Motor neuron (in vitro differentiated cells): Measurements from ENCODE around the gene TTYH2. TPM values are rescaled to one million over a fixed set of nuclear protein-coding genes. Genes with fewer than 3 reads are reported as not detected.
A peak's percentile ranks its signal among the peaks of the same experiment; 100 is the strongest.

Experiments used
- ATAC-seq, 8 experiments: fragments of 200-7000 bp; cut with Tn5 transposase; replicated peaks in 6 of 8; 2 replicates each; pipeline ENCODE4 v1.8.0; 2021; ENCODE audit warnings: mild to moderate bottlenecking in 8 of 8, moderate library complexity in 8 of 8
- H3K27ac ChIP-seq, 2 donors: fragments of 250-450 bp; sonication (Bioruptor Pico); 2 replicates each; pipeline ENCODE4 v1.9.0; 2021; ENCODE audit warnings: antibody characterized with exemption in 2 of 2, mild to moderate bottlenecking in 2 of 2, moderate library complexity in 1 of 2
- H3K4me1 ChIP-seq, 2 donors: fragments of 250-450 bp; sonication (Bioruptor Pico); replicated peaks in 1 of 2; 2 replicates each; pipeline ENCODE4 v1.6.1; 2021; ENCODE audit warnings: antibody characterized with exemption in 2 of 2, mild to moderate bottlenecking in 2 of 2, moderate library complexity in 1 of 2
- H3K4me3 ChIP-seq, 5 donors: fragments of 250-450 bp; sonication (Bioruptor Pico); 2 replicates each; pipeline ENCODE4 v1.9.0; 2021; ENCODE audit warnings: antibody characterized with exemption in 5 of 5, mild to moderate bottlenecking in 5 of 5, moderate library complexity in 4 of 5
- WGBS, 10 experiments: fragments of 450-650 bp; shearing (Covaris generic); methylation state at CpG; one replicate each; pipeline ENCODE4 v1.0.0; 2022; 5-methylcytosine and 5-hydroxymethylcytosine counted together
- in situ Hi-C, 9 experiments: fragments of 400-800 bp; cut with MboI; loops; one replicate each; pipeline ENCODE4 v1.15.0; 2021; ENCODE audit warnings: low sequenced_read_pairs in 9 of 9, low pct_unique_long_range_greater_than_20kb in 2 of 9; ENCODE audit not compliant: unreplicated experiment in 9 of 9
- total RNA-seq, 8 experiments: library from RNA; unstranded; fragments of 300-600 nt; gene quantifications; 2 replicates each; pipeline versions ENCODE4 v1.2.3 to v1.2.4, GENCODE V29; 2022

The TTYH2 gene
- total RNA-seq, 8 experiments from 2014 or later = 6.0 to 20.6 (median 9.1) TPM

GRCh38 chr17:74244548-74244947 is 31.2 kb downstream of the TTYH2 start:
- Histone ChIP-seq H3K27ac (no peak overlapping the region), H3K4me3 (no peak overlapping the region), H3K4me1 (peaks cover 22 to 36% of the 10 kb centered on the region in 2 donors)
- ATAC-seq = peak in 1 of 8 experiments; percentile 11
- WGBS, 10 experiments = 0 to 92% (median 91%) methylated on average over 2 to 4 of the region's 6 CpGs; no CpG with 5 or more reads in 6 of the 10 experiments
- in situ Hi-C loops = no loop called here

DNA sequence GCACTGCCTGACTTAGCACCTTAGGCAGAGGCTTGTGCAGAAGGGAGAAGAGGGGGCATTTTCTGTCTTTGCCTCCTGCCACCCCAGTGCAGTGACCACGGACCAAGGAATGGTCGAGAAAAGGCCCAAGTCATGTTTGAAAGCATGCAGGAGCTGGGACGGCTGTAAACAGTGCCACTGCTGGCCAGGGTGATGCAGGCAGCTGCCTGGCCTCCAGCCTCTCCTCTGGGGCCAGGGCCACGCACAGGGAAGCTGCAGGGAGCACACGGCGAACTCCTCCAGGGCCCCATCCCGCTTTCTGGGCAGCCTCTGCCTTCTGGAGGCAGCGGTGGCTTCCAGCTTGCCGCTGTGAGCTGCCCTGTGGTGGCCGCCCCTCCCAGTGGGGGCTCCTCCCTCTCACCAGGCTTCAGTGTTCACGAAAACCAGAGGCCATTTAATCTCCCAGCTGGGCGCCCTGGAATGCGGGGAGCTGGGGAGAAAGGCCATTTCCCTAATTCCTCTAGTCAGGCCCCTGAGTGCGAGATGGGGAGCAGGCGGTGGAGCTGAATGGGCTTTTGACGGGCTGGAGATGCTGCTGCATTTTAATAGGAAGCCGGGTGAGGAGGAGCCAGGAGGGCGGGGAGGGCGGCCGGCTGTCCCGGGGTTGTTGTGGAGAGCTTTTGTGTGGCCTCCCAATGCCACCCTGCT is 31.9 kb downstream of the TTYH2 start:
- H3K4me1 ChIP-seq = peaks cover 26 to 41% of the 10 kb centered on the region in 2 donors
- ATAC-seq = peak; percentile 24 to 78 (median 67)
- in situ Hi-C loops = no loop called here
- no peak overlapping the region for H3K4me3 ChIP-seq
- H3K27ac ChIP-seq = peak overlapping the region; percentile 10 to 75
- 9 to 45% (median 28%) methylated on average over 4 to 7 of the region's 21 CpGs; no CpG with 5 or more reads in 7 of the 10 experiments for WGBS, 10 experiments

GRCh38 chr17:74245871-74246270 is 32.5 kb downstream of the TTYH2 start:
- in situ Hi-C loops = no loop called here
- no peak overlapping the region for H3K4me3 ChIP-seq
- WGBS, 10 experiments = 20 to 60% methylated on average over 1 of the region's 5 CpGs; no CpG with 5 or more reads in 8 of the 10 experiments
- ATAC-seq = peak in 2 of 8 experiments; percentile 10 to 38
- H3K27ac ChIP-seq = peak overlapping the region; percentile 10 to 75
- peaks cover 31 to 38% of the 10 kb centered on the region in 2 donors for H3K4me1 ChIP-seq

GRCh38 chr17:74249590-74250270 is 36.4 kb downstream of the TTYH2 start:
- 58% methylated on average over 4 of the region's 17 CpGs; no CpG with 5 or more reads in 9 of the 10 experiments for WGBS, 10 experiments
- Histone ChIP-seq H3K27ac (peak overlapping the region in 1 of 2 donors; percentile 74), H3K4me3 (no peak overlapping the region), H3K4me1 (peaks cover 24 to 31% of the 10 kb centered on the region in 2 donors)
- ATAC-seq = peak in 2 of 8 experiments; percentile 8 to 12
- in situ Hi-C loops = no loop called here

DNA sequence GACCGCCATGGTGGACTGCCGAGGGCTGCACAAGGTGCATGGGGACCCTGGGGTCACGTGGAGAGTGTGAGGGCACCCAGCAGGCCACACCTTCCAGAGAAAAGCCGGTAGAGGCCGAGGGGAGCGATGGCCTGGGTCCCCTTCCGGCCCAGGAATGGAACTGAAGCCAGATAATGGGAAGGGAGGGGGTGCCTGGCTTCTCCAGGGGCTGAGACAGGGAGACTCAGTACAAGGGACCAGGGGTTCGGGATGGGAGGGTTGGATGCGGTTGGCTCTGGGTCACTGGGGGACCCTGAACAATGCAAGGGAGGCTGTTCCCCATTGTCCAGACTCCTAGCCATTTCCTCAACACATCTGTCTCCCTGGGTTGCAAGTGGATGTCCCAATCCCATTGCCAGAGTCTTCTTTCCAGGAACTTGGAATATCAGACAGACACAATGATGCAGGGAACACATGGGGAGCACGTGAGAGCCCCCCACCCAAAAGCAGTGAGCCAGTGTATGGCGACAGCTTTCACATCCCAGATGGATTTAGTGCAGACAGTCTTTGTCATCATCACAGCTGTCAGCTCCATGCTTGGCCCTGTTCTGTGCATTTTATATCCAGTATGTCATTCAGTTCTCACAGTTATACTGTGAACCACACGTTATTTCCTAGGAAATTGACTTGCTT is 37.1 kb downstream of the TTYH2 start:
- Histone ChIP-seq H3K4me3 (no peak overlapping the region), H3K27ac (peak overlapping the region in 1 of 2 donors; percentile 74), H3K4me1 (peaks cover 17 to 23% of the 10 kb centered on the region in 2 donors)
- in situ Hi-C loops = no loop called here
- no peak for ATAC-seq
- 20 to 83% (median 62%) methylated on average over 1 to 6 of the region's 12 CpGs; no CpG with 5 or more reads in 4 of the 10 experiments for WGBS, 10 experiments

GRCh38 chr17:74251051-74251450 is 37.7 kb downstream of the TTYH2 start:
- in situ Hi-C loops = no loop called here
- WGBS, 10 experiments = 24 to 100% (median 83%) methylated on average over 2 to 5 of the region's 8 CpGs; no CpG with 5 or more reads in 3 of the 10 experiments
- Histone ChIP-seq H3K4me1 (peaks cover 11 to 18% of the 10 kb centered on the region in 2 donors), H3K4me3 (no peak overlapping the region), H3K27ac (no peak overlapping the region)
- no peak for ATAC-seq

GRCh38 chr17:74251569-74251968 is 38.2 kb downstream of the TTYH2 start:
- Histone ChIP-seq H3K4me1 (peaks cover 11 to 12% of the 10 kb centered on the region in 2 donors), H3K4me3 (no peak overlapping the region), H3K27ac (no peak overlapping the region)
- in situ Hi-C loops = no loop called here
- no peak for ATAC-seq
- WGBS, 10 experiments = 67 to 100% (median 87%) methylated on average over 1 to 4 of the region's 6 CpGs; no CpG with 5 or more reads in 6 of the 10 experiments

DNA sequence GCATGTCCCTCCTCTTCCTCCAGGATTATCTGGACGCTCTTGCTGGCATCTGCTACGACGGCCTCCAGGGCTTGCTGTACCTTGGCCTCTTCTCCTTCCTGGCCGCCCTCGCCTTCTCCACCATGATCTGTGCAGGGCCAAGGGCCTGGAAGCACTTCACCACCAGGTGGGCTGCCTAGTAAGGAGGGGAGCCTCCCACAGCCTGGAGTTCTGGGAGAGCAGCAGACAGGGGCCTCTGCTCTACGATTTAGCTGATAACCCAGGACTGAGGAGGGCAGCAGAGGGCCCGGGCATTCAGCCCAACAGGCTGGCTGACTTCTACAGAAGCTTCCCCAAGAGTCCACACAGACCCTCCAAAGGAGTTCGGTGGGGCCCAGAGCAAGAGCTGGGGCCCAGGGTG is 38.8 kb downstream of the TTYH2 start:
- no peak overlapping the region for H3K4me3 ChIP-seq
- in situ Hi-C loops = no loop called here
- no peak overlapping the region for H3K27ac ChIP-seq
- no peak for ATAC-seq
- 37 to 100% (median 83%) methylated on average over 1 to 5 of the region's 8 CpGs; no CpG with 5 or more reads in 2 of the 10 experiments for WGBS, 10 experiments
- peaks cover 11 to 15% of the 10 kb centered on the region in 2 donors for H3K4me1 ChIP-seq

GRCh38 chr17:74253036-74253435 is 39.7 kb downstream of the TTYH2 start:
- WGBS, 10 experiments = 75 to 80% methylated on average over 1 to 2 of the region's 13 CpGs; no CpG with 5 or more reads in 8 of the 10 experiments
- Histone ChIP-seq H3K27ac (no peak overlapping the region), H3K4me3 (no peak overlapping the region), H3K4me1 (peaks cover 11 to 15% of the 10 kb centered on the region in 2 donors)
- peak in 1 of 8 experiments; percentile 24 for ATAC-seq
- in situ Hi-C loops = no loop called here

DNA sequence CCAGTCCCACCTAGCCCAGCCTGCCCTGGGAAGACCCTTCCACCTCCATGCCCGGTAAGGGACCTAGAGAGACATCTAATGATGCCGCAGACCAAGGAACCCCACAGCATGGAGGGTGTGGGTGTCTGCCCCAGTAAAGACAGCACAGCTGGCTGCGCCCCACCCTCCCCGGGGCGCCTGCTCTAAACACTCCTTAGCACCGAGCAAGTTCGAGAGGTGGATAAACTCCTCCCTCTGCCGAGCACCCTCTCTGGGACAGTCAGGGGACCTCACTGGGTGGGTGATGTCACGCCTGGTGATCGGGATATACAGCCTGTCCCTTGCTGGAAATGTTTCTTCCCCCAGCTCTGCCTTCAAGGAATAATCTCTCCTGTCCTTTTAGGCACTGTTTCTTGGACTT is 43.9 kb downstream of the TTYH2 start:
- in situ Hi-C loops = no loop called here
- no peak overlapping the region for H3K4me3 ChIP-seq
- ATAC-seq = peak in 2 of 8 experiments; percentile 25 to 31
- H3K27ac ChIP-seq = no peak overlapping the region
- 13 to 100% (median 85%) methylated on average over 1 to 7 of the region's 10 CpGs; no CpG with 5 or more reads in 5 of the 10 experiments for WGBS, 10 experiments
- H3K4me1 ChIP-seq = peaks cover 3 to 5% of the 10 kb centered on the region in 2 donors

DNA sequence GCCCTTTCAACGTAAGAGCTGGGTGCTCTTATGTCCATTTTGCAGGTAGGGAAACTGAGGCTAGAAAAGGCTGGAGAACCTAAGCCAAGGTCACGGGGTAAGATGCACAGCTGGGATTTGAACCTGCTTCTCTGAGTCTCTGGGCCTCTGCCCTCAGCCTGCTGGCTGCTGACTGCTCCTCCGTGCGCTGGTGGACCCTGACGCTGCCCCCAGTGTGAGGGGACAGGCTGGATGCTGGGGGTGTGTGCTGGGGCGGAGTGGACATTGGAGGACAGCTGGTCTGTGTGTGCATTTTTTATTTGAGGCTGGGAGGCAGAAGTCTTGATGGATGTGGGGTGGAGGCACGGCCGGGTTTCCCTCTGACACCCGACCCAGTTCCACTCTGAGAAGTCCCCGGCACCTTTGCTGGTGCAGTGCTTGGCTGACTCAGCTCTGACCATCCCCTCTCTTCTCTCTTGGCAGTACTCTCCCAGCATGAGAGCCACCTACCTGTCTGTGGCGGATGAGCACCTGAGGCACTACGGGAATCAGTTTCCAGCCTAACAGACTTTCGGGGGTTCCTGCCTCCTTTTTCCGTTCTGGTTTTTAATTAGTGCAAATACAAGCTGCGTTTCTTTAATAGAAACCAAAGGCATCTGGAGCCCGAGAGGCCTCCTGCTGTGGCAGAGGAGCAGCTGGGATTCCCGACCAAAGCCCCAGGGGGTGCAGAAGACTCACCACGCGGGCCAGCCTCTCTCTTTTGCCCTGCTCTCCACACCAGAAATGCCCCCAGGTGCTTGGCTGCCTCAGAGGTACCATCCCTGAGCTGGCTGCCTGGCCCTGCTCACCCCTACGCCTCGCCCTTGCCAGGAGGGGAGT is 46.5 kb downstream of the TTYH2 start:
- 13 to 100% (median 74%) methylated on average over 1 to 9 of the region's 21 CpGs; no CpG with 5 or more reads in 1 of the 10 experiments for WGBS, 10 experiments
- ATAC-seq = peak in 6 of 8 experiments; percentile 24 to 55 (median 32)
- Histone ChIP-seq H3K4me3 (no peak overlapping the region), H3K27ac (no peak overlapping the region), H3K4me1 (peaks cover 0 to 5% of the 10 kb centered on the region in 2 donors)
- in situ Hi-C loops = no loop called here

DNA sequence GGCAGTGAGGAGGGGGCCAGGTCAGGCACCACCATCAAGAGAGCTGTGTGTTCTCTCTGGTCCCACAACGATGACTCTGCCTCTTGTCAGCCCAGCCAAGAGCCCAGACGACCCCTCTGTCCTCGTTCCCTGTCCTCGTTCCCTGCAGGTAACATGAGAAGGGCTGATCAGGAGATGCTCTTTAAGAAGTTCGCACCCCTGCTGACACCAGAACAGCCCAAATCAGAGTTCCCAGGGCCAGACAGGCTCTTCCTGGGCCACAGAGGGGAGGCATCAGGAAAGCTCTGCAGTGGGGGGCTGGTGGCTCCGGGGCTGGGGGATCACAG is 47.1 kb downstream of the TTYH2 start:
- WGBS, 10 experiments = 0 to 20% methylated on average over 1 of the region's 6 CpGs; no CpG with 5 or more reads in 8 of the 10 experiments
- no peak overlapping the region for H3K27ac ChIP-seq
- H3K4me3 ChIP-seq = no peak overlapping the region
- peaks cover 0 to 5% of the 10 kb centered on the region in 2 donors for H3K4me1 ChIP-seq
- in situ Hi-C loops = no loop called here
- peak in 1 of 8 experiments; percentile 10 for ATAC-seq
